ENCODE data around the gene CEMIP2.

- TF ChIP-seq GATA4 (IDR thresholded peaks at IDR 0.05; ENCODE audit: borderline replicate concordance, low read depth), result no peak
- no peak for TF ChIP-seq NR2C2 (CRISPR knock-in tag; IDR thresholded peaks at IDR 0.05; ENCODE audit: borderline replicate concordance)
- TF ChIP-seq ZNF550 (CRISPR knock-in tag; IDR thresholded peaks at IDR 0.05; ENCODE audit: borderline replicate concordance), result no peak
- TF ChIP-seq NFYB (CRISPR knock-in tag; IDR thresholded peaks at IDR 0.05), result no peak
- TF ChIP-seq EZH2 (conservative IDR thresholded peaks at IDR 0.05; ENCODE audit: low read depth, low read length), result no peak
- no peak for TF ChIP-seq HOXA7 (CRISPR knock-in tag; IDR thresholded peaks at IDR 0.05)
- TF ChIP-seq RAD21 (CRISPR knock-in tag; IDR thresholded peaks at IDR 0.05), result no peak
- TF ChIP-seq ZNF274 (CRISPR knock-in tag; IDR thresholded peaks at IDR 0.05), result no peak
- no peak for TF ChIP-seq ZFP37 (CRISPR knock-in tag; IDR thresholded peaks at IDR 0.05; ENCODE audit: borderline replicate concordance)
- TF ChIP-seq, protein P1, sequence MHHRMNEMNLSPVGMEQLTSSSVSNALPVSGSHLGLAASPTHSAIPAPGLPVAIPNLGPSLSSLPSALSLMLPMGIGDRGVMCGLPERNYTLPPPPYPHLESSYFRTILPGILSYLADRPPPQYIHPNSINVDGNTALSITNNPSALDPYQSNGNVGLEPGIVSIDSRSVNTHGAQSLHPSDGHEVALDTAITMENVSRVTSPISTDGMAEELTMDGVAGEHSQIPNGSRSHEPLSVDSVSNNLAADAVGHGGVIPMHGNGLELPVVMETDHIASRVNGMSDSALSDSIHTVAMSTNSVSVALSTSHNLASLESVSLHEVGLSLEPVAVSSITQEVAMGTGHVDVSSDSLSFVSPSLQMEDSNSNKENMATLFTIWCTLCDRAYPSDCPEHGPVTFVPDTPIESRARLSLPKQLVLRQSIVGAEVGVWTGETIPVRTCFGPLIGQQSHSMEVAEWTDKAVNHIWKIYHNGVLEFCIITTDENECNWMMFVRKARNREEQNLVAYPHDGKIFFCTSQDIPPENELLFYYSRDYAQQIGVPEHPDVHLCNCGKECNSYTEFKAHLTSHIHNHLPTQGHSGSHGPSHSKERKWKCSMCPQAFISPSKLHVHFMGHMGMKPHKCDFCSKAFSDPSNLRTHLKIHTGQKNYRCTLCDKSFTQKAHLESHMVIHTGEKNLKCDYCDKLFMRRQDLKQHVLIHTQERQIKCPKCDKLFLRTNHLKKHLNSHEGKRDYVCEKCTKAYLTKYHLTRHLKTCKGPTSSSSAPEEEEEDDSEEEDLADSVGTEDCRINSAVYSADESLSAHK (CRISPR knock-in tag; IDR thresholded peaks at IDR 0.05; ENCODE audit: borderline replicate concordance), result no peak
- no peak for TF ChIP-seq HDAC6 (IDR thresholded peaks at IDR 0.05; ENCODE audit: low read depth, low read length)
- no peak for TF ChIP-seq RELA (CRISPR knock-in tag; IDR thresholded peaks at IDR 0.05)
- no peak for TF ChIP-seq CBX2 (IDR thresholded peaks at IDR 0.05; ENCODE audit: low read depth, low read length)
- TF ChIP-seq CBX2 (CRISPR knock-in tag; IDR thresholded peaks at IDR 0.05; ENCODE audit: low read depth), result no peak
- TF ChIP-seq FOXM1 (CRISPR knock-in tag; IDR thresholded peaks at IDR 0.05), result no peak
Measured at GRCh38 chr9:71697882-71698281, 70.4 kb downstream of the CEMIP2 start.
